ENCODE data around the gene NEK8.
"Not testable (repeated sequence)": the region's sequence is repeated elsewhere in the genome, so short reads cannot be mapped to it uniquely, and the experiment has no call there.

NEK8 gene

GRCh38 chr17:28712032-28712704 lies 16.4 kb upstream of the NEK8 start:
- peaks cover 31% of the 10 kb centered on the region for H3K36me3 ChIP-seq (ENCODE audit: insufficient read depth, low read depth, low read length)
- H3K4me3 ChIP-seq (ENCODE audit: low read length): peak overlapping the region; percentile 94
- peaks cover 18% of the 10 kb centered on the region for H3K4me1 ChIP-seq (ENCODE audit: insufficient read depth, low read length)
- H3K27me3 ChIP-seq (ENCODE audit: insufficient read depth, low read length): no peaks in the 10 kb centered on the region
- peak overlapping the region; percentile 93; the same call in 1 of the 2 replicates for H3K9ac ChIP-seq (ENCODE audit: low read depth, low read length)
- H3K9me3 ChIP-seq (ENCODE audit: insufficient read depth, low read depth, low read length): no peaks in the 10 kb centered on the region
- peak overlapping the region; percentile 79 for H3K27ac ChIP-seq (ENCODE audit: low read length)

- Histone ChIP-seq H3K36me3 (ENCODE audit: insufficient read depth, low read depth, low read length) (peaks cover 31% of the 10 kb centered on the region), H3K9me3 (ENCODE audit: insufficient read depth, low read depth, low read length) (no peaks in the 10 kb centered on the region), H3K4me3 (ENCODE audit: low read length) (peak overlapping the region; percentile 94), H3K4me1 (ENCODE audit: insufficient read depth, low read length) (peaks cover 17% of the 10 kb centered on the region), H3K27me3 (ENCODE audit: insufficient read depth, low read length) (no peaks in the 10 kb centered on the region), H3K27ac (ENCODE audit: low read length) (no peak overlapping the region), H3K9ac (ENCODE audit: low read depth, low read length) (peak overlapping the region; percentile 93; the same call in 1 of the 2 replicates)
Observed at GRCh38 chr17:28712705-28713415, 15.7 kb upstream of the NEK8 start.

- Histone ChIP-seq H3K9me3 (ENCODE audit: insufficient read depth, low read depth, low read length) (no peaks in the 10 kb centered on the region), H3K27ac (ENCODE audit: low read length) (no peak overlapping the region), H3K9ac (ENCODE audit: low read depth, low read length) (no peak overlapping the region), H3K36me3 (ENCODE audit: insufficient read depth, low read depth, low read length) (peaks cover 31% of the 10 kb centered on the region), H3K27me3 (ENCODE audit: insufficient read depth, low read length) (no peaks in the 10 kb centered on the region), H3K4me1 (ENCODE audit: insufficient read depth, low read length) (peaks cover 17% of the 10 kb centered on the region), H3K4me3 (ENCODE audit: low read length) (no peak overlapping the region)
Observed at GRCh38 chr17:28714281-28714680, 14.3 kb upstream of the NEK8 start.

- Histone ChIP-seq H3K9me3 (ENCODE audit: insufficient read depth, low read depth, low read length) (no peaks in the 10 kb centered on the region), H3K36me3 (ENCODE audit: insufficient read depth, low read depth, low read length) (peaks cover 33% of the 10 kb centered on the region), H3K4me1 (ENCODE audit: insufficient read depth, low read length) (peaks cover 17% of the 10 kb centered on the region), H3K9ac (ENCODE audit: low read depth, low read length) (no peak overlapping the region), H3K27ac (ENCODE audit: low read length) (no peak overlapping the region), H3K4me3 (ENCODE audit: low read length) (no peak overlapping the region), H3K27me3 (ENCODE audit: insufficient read depth, low read length) (no peaks in the 10 kb centered on the region)
Observed at GRCh38 chr17:28715217-28715616, 13.4 kb upstream of the NEK8 start.

GRCh38 chr17:28716740-28717577 lies 11.6 kb upstream of the NEK8 start:
- peaks cover 49% of the 10 kb centered on the region for H3K36me3 ChIP-seq (ENCODE audit: insufficient read depth, low read depth, low read length)
- H3K4me1 ChIP-seq (ENCODE audit: insufficient read depth, low read length): peaks cover 20% of the 10 kb centered on the region
- H3K27me3 ChIP-seq (ENCODE audit: insufficient read depth, low read length): no peaks in the 10 kb centered on the region
- H3K4me3 ChIP-seq (ENCODE audit: low read length): peak overlapping the region; percentile 87
- no peaks in the 10 kb centered on the region for H3K9me3 ChIP-seq (ENCODE audit: insufficient read depth, low read depth, low read length)
- H3K9ac ChIP-seq (ENCODE audit: low read depth, low read length): peak overlapping the region; percentile 88
- peak overlapping the region; percentile 32 for H3K27ac ChIP-seq (ENCODE audit: low read length)

GRCh38 chr17:28717578-28718332 lies 10.8 kb upstream of the NEK8 start, which contains the start of gene RAB34:
TSS of gene RAB34 (minus strand) at chr17:28717868. CDS start at chr17:28717266, 602 bp downstream.
- Histone ChIP-seq H3K9me3 (ENCODE audit: insufficient read depth, low read depth, low read length) (no peaks in the 10 kb centered on the region), H3K4me3 (ENCODE audit: low read length) (peak within 1 kb of the TSS; percentile 87), H3K27me3 (ENCODE audit: insufficient read depth, low read length) (no peaks in the 10 kb centered on the region), H3K36me3 (ENCODE audit: insufficient read depth, low read depth, low read length) (peaks cover 57% of the 10 kb centered on the region), H3K4me1 (ENCODE audit: insufficient read depth, low read length) (peaks cover 20% of the 10 kb centered on the region), H3K27ac (ENCODE audit: low read length) (peak within 1 kb of the TSS; percentile 66), H3K9ac (ENCODE audit: low read depth, low read length) (peak within 1 kb of the TSS; percentile 88)

GRCh38 chr17:28718333-28719020 lies 10.1 kb upstream of the NEK8 start:
- peaks cover 59% of the 10 kb centered on the region for H3K36me3 ChIP-seq (ENCODE audit: insufficient read depth, low read depth, low read length)

GRCh38 chr17:28719021-28719433 lies 9.6 kb upstream of the NEK8 start:
- peaks cover 60% of the 10 kb centered on the region for H3K36me3 ChIP-seq (ENCODE audit: insufficient read depth, low read depth, low read length)
- no peaks in the 10 kb centered on the region for H3K27me3 ChIP-seq (ENCODE audit: insufficient read depth, low read length)
- peak overlapping the region; percentile 82 for H3K4me3 ChIP-seq (ENCODE audit: low read length)
- peaks cover 20% of the 10 kb centered on the region for H3K4me1 ChIP-seq (ENCODE audit: insufficient read depth, low read length)
- H3K9ac ChIP-seq (ENCODE audit: low read depth, low read length): peak overlapping the region; percentile 90
- peak overlapping the region; percentile 87 for H3K27ac ChIP-seq (ENCODE audit: low read length)
- no peaks in the 10 kb centered on the region for H3K9me3 ChIP-seq (ENCODE audit: insufficient read depth, low read depth, low read length)

More at GRCh38 chr17:28718333-28719020, 10.1 kb upstream of the NEK8 start:
- Histone ChIP-seq H3K4me1 (ENCODE audit: insufficient read depth, low read length) (peaks cover 20% of the 10 kb centered on the region), H3K27me3 (ENCODE audit: insufficient read depth, low read length) (no peaks in the 10 kb centered on the region), H3K9ac (ENCODE audit: low read depth, low read length) (peak overlapping the region; percentile 82), H3K4me3 (ENCODE audit: low read length) (peak overlapping the region; percentile 82), H3K9me3 (ENCODE audit: insufficient read depth, low read depth, low read length) (no peaks in the 10 kb centered on the region), H3K27ac (ENCODE audit: low read length) (peak overlapping the region; percentile 66)

- peak overlapping the region; percentile 29 for H3K27ac ChIP-seq (ENCODE audit: low read length)
- no peaks in the 10 kb centered on the region for H3K9me3 ChIP-seq (ENCODE audit: insufficient read depth, low read depth, low read length)
- peaks cover 18% of the 10 kb centered on the region for H3K4me1 ChIP-seq (ENCODE audit: insufficient read depth, low read length)
- H3K27me3 ChIP-seq (ENCODE audit: insufficient read depth, low read length): no peaks in the 10 kb centered on the region
- peak overlapping the region; percentile 82 for H3K4me3 ChIP-seq (ENCODE audit: low read length)
- H3K36me3 ChIP-seq (ENCODE audit: insufficient read depth, low read depth, low read length): peaks cover 56% of the 10 kb centered on the region
- H3K9ac ChIP-seq (ENCODE audit: low read depth, low read length): peak overlapping the region; percentile 90
Observed at GRCh38 chr17:28720247-28720996, 8.2 kb upstream of the NEK8 start.

GRCh38 chr17:28720997-28721329 lies 7.6 kb upstream of the NEK8 start:
- H3K36me3 ChIP-seq (ENCODE audit: insufficient read depth, low read depth, low read length): peaks cover 51% of the 10 kb centered on the region
- H3K4me1 ChIP-seq (ENCODE audit: insufficient read depth, low read length): peaks cover 15% of the 10 kb centered on the region

More at GRCh38 chr17:28720997-28721329, 7.6 kb upstream of the NEK8 start:
- H3K27ac ChIP-seq (ENCODE audit: low read length); H3K27me3 ChIP-seq (ENCODE audit: insufficient read depth, low read length); H3K9me3 ChIP-seq (ENCODE audit: insufficient read depth, low read depth, low read length): not testable (repeated sequence)
- H3K9ac ChIP-seq (ENCODE audit: low read depth, low read length): peak overlapping the region; percentile 90
- H3K4me3 ChIP-seq (ENCODE audit: low read length): peak overlapping the region; percentile 82
